Cerebellar nuclear complex (tissue), 1 donor: ENCODE data around the gene ZSCAN5A.
"Not testable (repeated sequence)": the region's sequence is repeated elsewhere in the genome, so short reads cannot be mapped to it uniquely, and the experiment has no call there.

ENCODE experiments used
- DNase-seq, 2 experiments: peaks; one replicate each; lab custom pipeline; 2025; lab: John Stamatoyannopoulos, UW

The ZSCAN5A gene

GRCh38 chr19:56314381-56315076, at the start of gene ZSCAN5A:
ZSCAN5A (minus strand) TSS chr19:56314839; CDS start chr19:56225046, 89,793 bp downstream.
- peak; percentile 59 to 96 for DNase-seq

- DNase-seq, result no peak
Measured at GRCh38 chr19:56360841-56361240, 46.2 kb upstream of the ZSCAN5A start.

GRCh38 chr19:56356944-56357343, 42.3 kb upstream of the ZSCAN5A start:
- DNase-seq, result no peak

GRCh38 chr19:56355517-56355916, 40.9 kb upstream of the ZSCAN5A start:
- no peak for DNase-seq

- DNase-seq, result no peak
Measured at GRCh38 chr19:56351208-56351607, 36.6 kb upstream of the ZSCAN5A start.

- DNase-seq, result no peak
Measured at GRCh38 chr19:56350416-56351045, 35.9 kb upstream of the ZSCAN5A start.

GRCh38 chr19:56348289-56348877, 33.7 kb upstream of the ZSCAN5A start:
- no peak for DNase-seq

GRCh38 chr19:56347163-56347778, 32.6 kb upstream of the ZSCAN5A start:
- DNase-seq, result no peak

- DNase-seq, result no peak
Measured at GRCh38 chr19:56341948-56342347, 27.3 kb upstream of the ZSCAN5A start.

- DNase-seq, result not testable (repeated sequence)
Measured at GRCh38 chr19:56339031-56339430, 24.4 kb upstream of the ZSCAN5A start.

- DNase-seq, result not testable (repeated sequence)
Measured at GRCh38 chr19:56337077-56337476, 22.4 kb upstream of the ZSCAN5A start.

GRCh38 chr19:56335371-56335770, 20.7 kb upstream of the ZSCAN5A start:
- DNase-seq, result not testable (repeated sequence)

GRCh38 chr19:56333506-56333905, 18.9 kb upstream of the ZSCAN5A start:
- DNase-seq, result no peak

- DNase-seq, result no peak
Measured at GRCh38 chr19:56332695-56333094, 18.1 kb upstream of the ZSCAN5A start.

- DNase-seq, result no peak
Measured at GRCh38 chr19:56324436-56324835, 9.8 kb upstream of the ZSCAN5A start.

GRCh38 chr19:56321989-56322440, 7.4 kb upstream of the ZSCAN5A start:
- no peak for DNase-seq

GRCh38 chr19:56321254-56321988, 6.8 kb upstream of the ZSCAN5A start:
- DNase-seq, result no peak

- DNase-seq, result no peak
Measured at GRCh38 chr19:56319991-56320390, 5.4 kb upstream of the ZSCAN5A start.

- no peak for DNase-seq
Measured at GRCh38 chr19:56317749-56318148, 3.1 kb upstream of the ZSCAN5A start.

- DNase-seq, result no peak
Measured at GRCh38 chr19:56316728-56317127, 2.1 kb upstream of the ZSCAN5A start.

- DNase-seq, result peak; percentile 93 to 94
Measured at GRCh38 chr19:56315077-56315828, 614 bp upstream of the ZSCAN5A start.
